Loucy (cell line): ENCODE results near the gene ADAMTS6.

Experiments
- CTCF ChIP-seq: fragments of 200-600 bp; sonication (generic); conservative IDR thresholded peaks from 2 replicates; pipeline ENCODE4 v1.5.1; 2014; ENCODE audit warnings: mild to moderate bottlenecking, antibody characterized with exemption, low read length
- EZH2phosphoT487 ChIP-seq: fragments of 200-600 bp; IDR thresholded peaks from 2 replicates; pipeline ENCODE4 v1.6.1; 2018; ENCODE audit warnings: antibody characterized with exemption, mild to moderate bottlenecking, moderate library complexity, borderline replicate concordance

- TF ChIP-seq CTCF: no peak
- no peak for TF ChIP-seq EZH2phosphoT487
These were observed 226.4 kb downstream of the ADAMTS6 start for GRCh38 chr5:65255294-65255693.
